BLaER1 treated with 17β-estradiol and CSF1 and Interleukin-3, amounts not matched to agents 10 nM and 100 nM (cell line): ENCODE measurements around the gene PACC1.

ENCODE experiments used
- H3K27ac ChIP-seq, 11 experiments: shearing (Covaris generic); formaldehyde crosslinking; 2 replicates each; pipeline ENCODE4 v1.8.1; 2022
- H3K27me3 ChIP-seq, 11 experiments: shearing (Covaris generic); formaldehyde crosslinking; 2 replicates each; pipeline ENCODE4 v1.8.1; 2022
- H3K36me3 ChIP-seq, 11 experiments: shearing (Covaris generic); formaldehyde crosslinking; 2 replicates each; pipeline ENCODE4 v1.8.1; 2022
- H3K4me1 ChIP-seq, 10 experiments: shearing (Covaris generic); formaldehyde crosslinking; 2 replicates each; pipeline ENCODE4 v1.8.1; 2022
- H3K4me2 ChIP-seq, 11 experiments: shearing (Covaris generic); formaldehyde crosslinking; 2 replicates each; pipeline ENCODE4 v1.8.1; 2022
- H3K4me3 ChIP-seq, 10 experiments: shearing (Covaris generic); formaldehyde crosslinking; 2 replicates each; pipeline ENCODE4 v1.8.1; 2022
- H3K9ac ChIP-seq, 11 experiments: shearing (Covaris generic); formaldehyde crosslinking; 2 replicates each; pipeline ENCODE4 v1.8.1; 2022
- H3K9me3 ChIP-seq, 11 experiments: shearing (Covaris generic); formaldehyde crosslinking; replicated peaks in 1 of 11; 2 replicates each; pipeline ENCODE4 v1.8.1; 2022
- H4K20me1 ChIP-seq, 11 experiments: shearing (Covaris generic); formaldehyde crosslinking; 2 replicates each; pipeline ENCODE4 v1.8.1; 2022
- Cebpa-rat ChIP-seq, 11 experiments: shearing (Covaris generic); IDR thresholded peaks; 2 replicates each; pipeline ENCODE4 v1.8.1; 2022

PACC1 gene

DNA sequence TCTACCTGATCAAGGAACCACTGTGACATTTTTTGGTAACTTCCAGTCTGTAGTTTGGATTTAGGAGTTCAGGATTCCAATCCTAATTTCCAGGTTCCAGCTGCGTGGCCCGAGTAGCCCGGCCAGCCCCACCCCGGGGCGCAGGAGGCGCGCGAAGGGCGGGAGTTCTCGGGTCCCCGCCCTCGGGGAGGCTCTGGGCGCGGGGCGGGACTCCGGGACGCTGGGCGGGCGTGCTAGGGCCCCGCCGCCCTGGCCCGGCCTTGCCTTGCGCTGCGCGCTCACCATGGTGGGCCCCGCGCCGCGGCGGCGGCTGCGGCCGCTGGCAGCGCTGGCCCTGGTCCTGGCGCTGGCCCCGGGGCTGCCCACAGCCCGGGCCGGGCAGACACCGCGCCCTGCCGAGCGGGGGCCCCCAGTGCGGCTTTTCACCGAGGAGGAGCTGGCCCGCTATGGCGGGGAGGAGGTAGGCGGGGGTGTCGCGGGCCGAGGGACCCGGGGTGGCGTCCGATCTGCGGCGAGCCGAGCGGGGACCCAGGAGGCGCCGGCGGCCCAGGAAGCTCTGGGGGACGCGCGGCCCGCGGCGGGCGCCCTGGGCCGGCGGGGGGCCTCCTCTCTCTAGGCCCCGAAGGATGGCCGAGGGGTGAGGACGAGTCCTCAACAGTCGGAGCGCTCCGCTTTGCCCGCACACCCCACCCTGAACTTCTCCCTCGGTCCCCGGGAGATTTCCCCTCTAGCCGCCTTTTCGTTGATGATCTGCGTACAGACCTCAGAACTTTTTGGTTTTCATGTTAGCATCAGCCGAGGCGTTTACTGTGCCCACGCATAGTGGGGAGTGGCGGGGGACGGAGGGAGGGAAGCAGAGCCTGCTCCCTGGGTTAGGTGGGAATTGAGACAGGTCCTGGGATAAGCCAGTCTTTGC lies 18.2 kb upstream of the PACC1 start, which contains the start of gene NENF:
TSS of gene NENF (plus strand) at position 260 of the 916 bp plus-strand sequence. CDS start at position 284, 24 bp downstream.
- peak within 1 kb of the TSS; percentile 81 to 97 (median 93) for H3K4me3 ChIP-seq
- peaks cover 0 to 44% (median 13%) of the 10 kb centered on the region in 11 experiments; a peak in 15 of 22 replicates for H4K20me1 ChIP-seq
- H3K36me3 ChIP-seq, result peaks cover 0 to 13% (median 0%) of the 10 kb centered on the region in 11 experiments; a peak in 1 of 22 replicates
- H3K4me1 ChIP-seq, result peaks cover 18 to 33% (median 23%) of the 10 kb centered on the region in 10 experiments
- no peaks in the 10 kb centered on the region for H3K27me3 ChIP-seq
- no peaks in the 10 kb centered on the region for H3K9me3 ChIP-seq
- H3K27ac ChIP-seq, result peak within 1 kb of the TSS; percentile 70 to 88 (median 81)
- no peak for TF ChIP-seq Cebpa-rat (IDR thresholded peaks at IDR 0.05)
- H3K9ac ChIP-seq, result peak within 1 kb of the TSS; percentile 86 to 95 (median 91)
- peak within 1 kb of the TSS; percentile 75 to 92 (median 87) for H3K4me2 ChIP-seq

DNA sequence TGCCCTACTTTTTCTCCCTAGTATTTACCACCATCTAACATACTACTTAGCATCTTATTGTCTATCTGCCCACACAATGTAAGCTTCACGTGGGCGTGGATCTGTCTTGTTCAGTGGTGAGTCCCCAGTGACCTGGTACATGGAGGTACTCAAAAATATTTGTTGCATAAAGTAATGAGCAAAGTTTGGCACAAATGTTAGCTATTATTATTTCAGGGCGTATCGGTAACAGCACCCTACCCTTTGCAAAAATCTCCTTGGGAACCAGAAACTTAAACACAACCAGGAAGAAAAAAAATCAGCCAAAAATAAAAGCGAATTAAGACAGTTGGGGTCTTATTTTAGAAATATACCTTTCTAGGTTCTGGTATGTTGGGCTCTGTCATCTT lies 17.6 kb upstream of the PACC1 start:
- Histone ChIP-seq H3K9ac (peak overlapping the region; percentile 86 to 95 (median 91)), H3K27me3 (no peaks in the 10 kb centered on the region), H3K36me3 (peaks cover 0 to 7% (median 0%) of the 10 kb centered on the region in 11 experiments; a peak in 1 of 22 replicates), H3K9me3 (no peaks in the 10 kb centered on the region), H3K4me2 (peak overlapping the region; percentile 75 to 92 (median 87)), H3K4me1 (peaks cover 18 to 33% (median 23%) of the 10 kb centered on the region in 10 experiments), H4K20me1 (peaks cover 0 to 37% (median 13%) of the 10 kb centered on the region in 11 experiments; a peak in 15 of 22 replicates), H3K27ac (peak overlapping the region; percentile 70 to 88 (median 81); a peak in 21 of 22 replicates), H3K4me3 (peak overlapping the region; percentile 81 to 97 (median 93))
- TF ChIP-seq Cebpa-rat (IDR thresholded peaks at IDR 0.05), result no peak

DNA sequence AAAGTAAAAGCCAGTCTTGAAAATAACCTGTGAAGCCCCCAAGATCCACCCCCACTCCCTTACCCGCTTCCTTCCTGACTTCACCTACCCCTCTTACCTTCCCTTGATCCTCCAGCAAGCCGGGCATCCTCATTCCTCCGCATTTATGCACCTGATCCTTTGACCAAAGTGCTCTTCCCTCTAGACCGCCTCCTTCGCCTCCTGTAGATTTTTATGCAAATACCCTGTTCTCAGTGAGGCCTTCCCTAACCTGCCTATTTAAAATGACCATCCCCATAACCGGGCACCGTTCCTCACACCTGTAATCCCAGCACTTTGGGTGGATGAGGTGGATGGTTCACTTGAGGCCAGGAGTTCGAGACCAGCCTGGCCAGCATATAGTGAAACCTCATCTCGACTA lies 17.0 kb upstream of the PACC1 start:
- H3K9ac ChIP-seq, result no peak overlapping the region
- no peak overlapping the region for H3K27ac ChIP-seq
- H3K27me3 ChIP-seq, result no peaks in the 10 kb centered on the region
- 0 out of 22 replicates have a peak, but pooled peaks cover 0 to under 1% (median 0%) of the 10 kb centered on the region in 11 experiments for H3K36me3 ChIP-seq
- peaks cover 18 to 33% (median 23%) of the 10 kb centered on the region in 10 experiments for H3K4me1 ChIP-seq
- H4K20me1 ChIP-seq, result peaks cover 0 to 31% (median 10%) of the 10 kb centered on the region in 11 experiments; a peak in 13 of 22 replicates
- peak overlapping the region in 4 of 11 experiments; percentile 3 to 85 (median 18); a peak in 3 of 22 replicates for H3K4me2 ChIP-seq
- no peaks in the 10 kb centered on the region for H3K9me3 ChIP-seq
- no peak overlapping the region for H3K4me3 ChIP-seq
- TF ChIP-seq Cebpa-rat (IDR thresholded peaks at IDR 0.05), result no peak

GRCh38 chr1:212430955-212431394 lies 16.3 kb upstream of the PACC1 start:
- Histone ChIP-seq H3K4me1 (peaks cover 18 to 33% (median 23%) of the 10 kb centered on the region in 10 experiments), H3K9me3 (no peaks in the 10 kb centered on the region), H4K20me1 (peaks cover 0 to 24% (median 9%) of the 10 kb centered on the region in 11 experiments; a peak in 12 of 22 replicates), H3K4me3 (no peak overlapping the region), H3K27me3 (no peaks in the 10 kb centered on the region), H3K4me2 (peak overlapping the region in 2 of 11 experiments; percentile 10 to 27; a peak in 2 of 22 replicates), H3K9ac (no peak overlapping the region), H3K27ac (no peak overlapping the region), H3K36me3 (no peaks in the 10 kb centered on the region)
- TF ChIP-seq Cebpa-rat (IDR thresholded peaks at IDR 0.05), result no peak

DNA sequence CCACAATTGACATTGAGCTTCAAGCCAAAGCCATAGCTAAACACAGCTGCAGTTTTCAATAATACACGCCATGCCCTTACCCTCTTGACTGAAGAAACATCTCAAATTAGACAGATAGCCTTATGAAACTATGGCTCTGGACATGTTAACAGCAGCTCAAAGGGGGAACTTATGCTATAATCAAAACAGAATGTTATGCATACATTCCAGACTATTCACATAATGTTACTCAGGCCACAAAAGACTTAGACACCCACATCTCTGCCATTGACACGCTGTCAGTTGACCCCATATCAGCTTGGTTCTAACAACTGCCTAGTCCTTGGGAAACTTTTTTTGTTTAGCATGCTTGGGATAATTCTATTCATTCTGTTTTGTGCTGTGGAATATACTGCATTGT lies 15.7 kb upstream of the PACC1 start:
- peaks cover 0 to 19% (median 9%) of the 10 kb centered on the region in 11 experiments; a peak in 12 of 22 replicates for H4K20me1 ChIP-seq
- H3K36me3 ChIP-seq, result no peaks in the 10 kb centered on the region
- H3K4me3 ChIP-seq, result no peak overlapping the region
- H3K27me3 ChIP-seq, result no peaks in the 10 kb centered on the region
- TF ChIP-seq Cebpa-rat (IDR thresholded peaks at IDR 0.05), result no peak
- no peak overlapping the region for H3K9ac ChIP-seq
- H3K4me2 ChIP-seq, result no peak overlapping the region
- no peaks in the 10 kb centered on the region for H3K9me3 ChIP-seq
- no peak overlapping the region for H3K27ac ChIP-seq
- H3K4me1 ChIP-seq, result peaks cover 18 to 33% (median 23%) of the 10 kb centered on the region in 10 experiments

- Histone ChIP-seq H3K9ac (no peak overlapping the region), H3K4me3 (no peak overlapping the region), H3K27ac (no peak overlapping the region), H3K27me3 (no peaks in the 10 kb centered on the region), H3K9me3 (no peaks in the 10 kb centered on the region), H3K36me3 (no peaks in the 10 kb centered on the region), H4K20me1 (no peaks in the 10 kb centered on the region), H3K4me2 (peak overlapping the region in 1 of 11 experiments; percentile 17; a peak in 1 of 22 replicates), H3K4me1 (peaks cover 6 to 21% (median 11%) of the 10 kb centered on the region in 10 experiments)
- TF ChIP-seq Cebpa-rat (IDR thresholded peaks at IDR 0.05), result no peak
These were observed 13.8 kb upstream of the PACC1 start for GRCh38 chr1:212428496-212428895.

GRCh38 chr1:212423879-212424278 lies 9.2 kb upstream of the PACC1 start:
- no peak overlapping the region for H3K4me3 ChIP-seq

GRCh38 chr1:212421165-212421564 lies 6.5 kb upstream of the PACC1 start:
- no peaks in the 10 kb centered on the region for H3K9me3 ChIP-seq

More at GRCh38 chr1:212423879-212424278, 9.2 kb upstream of the PACC1 start:
- no peak overlapping the region for H3K9ac ChIP-seq
- no peak overlapping the region for H3K4me2 ChIP-seq
- no peaks in the 10 kb centered on the region for H3K27me3 ChIP-seq
- no peaks in the 10 kb centered on the region for H3K36me3 ChIP-seq
- H3K9me3 ChIP-seq, result no peaks in the 10 kb centered on the region
- peaks cover 0 to 7% (median 0%) of the 10 kb centered on the region in 10 experiments; a peak in 3 of 20 replicates for H3K4me1 ChIP-seq
- H4K20me1 ChIP-seq, result no peaks in the 10 kb centered on the region
- H3K27ac ChIP-seq, result no peak overlapping the region
- no peak for TF ChIP-seq Cebpa-rat (IDR thresholded peaks at IDR 0.05)

More at GRCh38 chr1:212421165-212421564, 6.5 kb upstream of the PACC1 start:
- Histone ChIP-seq H3K4me1 (peaks cover 0 to 5% (median under 1%) of the 10 kb centered on the region in 10 experiments; a peak in 8 of 20 replicates), H3K9ac (no peak overlapping the region), H4K20me1 (no peaks in the 10 kb centered on the region), H3K36me3 (no peaks in the 10 kb centered on the region), H3K4me3 (no peak overlapping the region), H3K27me3 (no peaks in the 10 kb centered on the region), H3K27ac (no peak overlapping the region), H3K4me2 (no peak overlapping the region)
- no peak for TF ChIP-seq Cebpa-rat (IDR thresholded peaks at IDR 0.05)
